Keratinocyte (primary cell): Measurements from ENCODE around the gene HSH2D. TPM values are rescaled to one million over a fixed set of nuclear protein-coding genes. Genes with fewer than 3 reads are reported as not detected.

Source experiments
- DNase-seq: peaks from one replicate; pipeline ENCODE4 v3.0.0-alpha.2; 2011; ENCODE audit warnings: low read depth, missing footprints, low spot score
- FAIRE-seq: peaks from 2 replicates; lab custom pipeline; 2011; peaks lifted over from hg19 to GRCh38; lab: Jason Lieb, UNC
- H2AFZ ChIP-seq: 2 replicates; pipeline ENCODE4 v1.6.0; 2012; ENCODE audit warnings: low read length, control low read depth, inconsistent platforms; ENCODE audit not compliant: control insufficient read depth
- H3K27ac ChIP-seq: 2 replicates; pipeline ENCODE4 v1.5.1; 2011; ENCODE audit warnings: low read length; ENCODE audit not compliant: control insufficient read depth, insufficient read depth
- H3K27me3 ChIP-seq: 3 replicates; pipeline ENCODE4 v1.6.0; 2011; ENCODE audit warnings: low read length; ENCODE audit not compliant: control insufficient read depth, insufficient read depth; ENCODE audit errors: extremely low read depth
- H3K36me3 ChIP-seq, 2 experiments: 2 replicates in 1 of 2; 3 replicates in 1 of 2; pipeline ENCODE4 v1.5.1; 2011; ENCODE audit warnings: low read length in 2 of 2, mild to moderate bottlenecking in 1 of 2; ENCODE audit not compliant: control insufficient read depth in 2 of 2, insufficient read depth in 2 of 2; ENCODE audit errors: extremely low read depth in 1 of 2
- H3K4me1 ChIP-seq: 3 replicates; pipeline ENCODE4 v1.5.1; 2011; ENCODE audit warnings: low read length; ENCODE audit not compliant: control insufficient read depth, insufficient read depth; ENCODE audit errors: extremely low read depth
- H3K4me2 ChIP-seq: 3 replicates; pipeline ENCODE4 v1.6.0; 2011; ENCODE audit warnings: low read depth, low read length; ENCODE audit not compliant: control insufficient read depth, insufficient read depth; ENCODE audit errors: extremely low read depth
- H3K4me3 ChIP-seq, 3 experiments: fragments of 200-600 bp in 1 of 3; sonication (generic) in 1 of 3; 2 replicates in 2 of 3; 3 replicates in 1 of 3; pipeline ENCODE4 v1.5.1; 2011 to 2016; ENCODE audit warnings: low read length in 3 of 3, mild to moderate bottlenecking in 3 of 3, control low read depth in 2 of 3, inconsistent platforms in 1 of 3, low read depth in 1 of 3, mixed read lengths in 1 of 3, mixed run types in 1 of 3, moderate library complexity in 1 of 3; ENCODE audit not compliant: control insufficient read depth in 2 of 3, insufficient read depth in 2 of 3; ENCODE audit errors: extremely low read depth in 1 of 3
- H3K79me2 ChIP-seq: 2 replicates; pipeline ENCODE4 v1.6.0; 2012; ENCODE audit warnings: low read length; ENCODE audit not compliant: control insufficient read depth, insufficient read depth
- H3K9ac ChIP-seq: 3 replicates; pipeline ENCODE4 v1.6.0; 2011; ENCODE audit warnings: low read length; ENCODE audit not compliant: control insufficient read depth, insufficient read depth; ENCODE audit errors: extremely low read depth
- H3K9me1 ChIP-seq: 3 replicates; pipeline ENCODE4 v1.6.0; 2011; ENCODE audit warnings: low read length; ENCODE audit not compliant: control insufficient read depth, insufficient read depth; ENCODE audit errors: extremely low read depth
- H3K9me3 ChIP-seq: 2 replicates; pipeline ENCODE4 v1.5.1; 2012; ENCODE audit warnings: low read depth, low read length; ENCODE audit not compliant: control insufficient read depth
- H4K20me1 ChIP-seq: 3 replicates; pipeline ENCODE4 v1.6.0; 2011; ENCODE audit warnings: low read length; ENCODE audit not compliant: control insufficient read depth, insufficient read depth; ENCODE audit errors: extremely low read depth
- EZH2 ChIP-seq: IDR thresholded peaks from one replicate; pipeline ENCODE4 v1.6.1; 2012; ENCODE audit warnings: inconsistent platforms, mild to moderate bottlenecking, low read length, moderate library complexity
- dilution Hi-C: fragments of 300-500 bp; cut with MboI; formaldehyde crosslinking; loops from one replicate; pipeline ENCODE4 v1.7.0; 2020; ENCODE audit warnings: low sequenced_read_pairs; ENCODE audit not compliant: extremely low pct_ligation_motif_present
- polyA plus RNA-seq, 5 experiments: library from polyadenylated mRNA; depleted of rRNA in 3 of 5; stranded (reverse) in 3 of 5; stranded (forward) in 1 of 5; unstranded in 1 of 5; fragments of >200 nt; gene quantifications; 1 replicate in 1 of 5; 2 replicates in 3 of 5; 3 replicates in 1 of 5; pipeline versions ENCODE4 v1.2.1 to v1.2.3, GENCODE V29; 2011 to 2012; ENCODE audit warnings: missing spikeins in 2 of 5, low read depth in 1 of 5, low replicate concordance in 1 of 5
- TF ChIP-seq, protein P1 (sequence below), 3 experiments: IDR thresholded peaks in 1 of 3; conservative IDR thresholded peaks in 1 of 3; optimal IDR thresholded peaks in 1 of 3; 2 replicates in 2 of 3; 3 replicates in 1 of 3; pipeline versions ENCODE3 to v1.5.1; 2011; ENCODE audit warnings: low read length in 3 of 3, mild to moderate bottlenecking in 3 of 3, moderate library complexity in 2 of 3, control low read depth in 1 of 3, inconsistent platforms in 1 of 3; ENCODE audit not compliant: insufficient read depth in 2 of 3; ENCODE audit errors: extremely low read depth in 1 of 3

HSH2D gene
- polyA plus RNA-seq, 1 donor (not counting 4 experiments of a cell fraction or from before 2014, with no cell fraction given), result 1.1 TPM

DNA sequence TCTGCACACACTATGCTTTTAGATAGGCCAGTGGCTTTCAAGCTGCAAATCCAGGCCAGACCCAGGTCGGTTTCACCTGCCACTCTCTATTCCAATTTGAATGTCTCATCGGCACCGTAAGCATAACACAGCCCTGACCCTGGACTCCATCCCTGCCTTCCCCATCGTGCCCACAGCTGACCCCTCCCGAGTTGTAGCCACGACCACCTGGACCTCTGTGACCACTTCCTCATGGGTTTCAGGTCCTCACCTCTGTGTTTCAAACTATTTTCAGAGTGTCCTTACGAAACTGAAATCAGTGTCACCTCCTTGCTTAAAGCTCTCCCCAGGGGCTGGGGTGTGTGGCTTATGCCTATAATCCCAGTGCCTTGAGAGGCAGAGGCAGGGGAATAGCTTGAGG is 9.0 kb upstream of the HSH2D start:
- DNase-seq (no peak), FAIRE-seq (no peak)
- Histone ChIP-seq H4K20me1 (peaks cover 4% of the 10 kb centered on the region), H3K4me2 (no peak overlapping the region), H3K4me1 (no peaks in the 10 kb centered on the region), H3K9ac (no peak overlapping the region), H3K9me1 (no peaks in the 10 kb centered on the region), H3K27me3 (no peaks in the 10 kb centered on the region), H3K4me3 (no peak overlapping the region), H3K9me3 (no peaks in the 10 kb centered on the region), H3K36me3 (peaks cover 22 to 38% of the 10 kb centered on the region in 2 experiments), H3K79me2 (no peaks in the 10 kb centered on the region), H3K27ac (no peak overlapping the region), H2AFZ (no peak overlapping the region)
- no peak for TF ChIP-seq EZH2
- TF ChIP-seq, protein P1, sequence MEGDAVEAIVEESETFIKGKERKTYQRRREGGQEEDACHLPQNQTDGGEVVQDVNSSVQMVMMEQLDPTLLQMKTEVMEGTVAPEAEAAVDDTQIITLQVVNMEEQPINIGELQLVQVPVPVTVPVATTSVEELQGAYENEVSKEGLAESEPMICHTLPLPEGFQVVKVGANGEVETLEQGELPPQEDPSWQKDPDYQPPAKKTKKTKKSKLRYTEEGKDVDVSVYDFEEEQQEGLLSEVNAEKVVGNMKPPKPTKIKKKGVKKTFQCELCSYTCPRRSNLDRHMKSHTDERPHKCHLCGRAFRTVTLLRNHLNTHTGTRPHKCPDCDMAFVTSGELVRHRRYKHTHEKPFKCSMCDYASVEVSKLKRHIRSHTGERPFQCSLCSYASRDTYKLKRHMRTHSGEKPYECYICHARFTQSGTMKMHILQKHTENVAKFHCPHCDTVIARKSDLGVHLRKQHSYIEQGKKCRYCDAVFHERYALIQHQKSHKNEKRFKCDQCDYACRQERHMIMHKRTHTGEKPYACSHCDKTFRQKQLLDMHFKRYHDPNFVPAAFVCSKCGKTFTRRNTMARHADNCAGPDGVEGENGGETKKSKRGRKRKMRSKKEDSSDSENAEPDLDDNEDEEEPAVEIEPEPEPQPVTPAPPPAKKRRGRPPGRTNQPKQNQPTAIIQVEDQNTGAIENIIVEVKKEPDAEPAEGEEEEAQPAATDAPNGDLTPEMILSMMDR (optimal IDR thresholded peaks at IDR 0.05 in 1 of 3, IDR thresholded peaks at IDR 0.05 in 1 of 3, conservative IDR thresholded peaks at IDR 0.05 in 1 of 3; ENCODE audit: extremely low read depth in 1 of 3, insufficient read depth in 2 of 3, low read length in 3 of 3), result no peak
- dilution Hi-C loops, result no loop called here

DNA sequence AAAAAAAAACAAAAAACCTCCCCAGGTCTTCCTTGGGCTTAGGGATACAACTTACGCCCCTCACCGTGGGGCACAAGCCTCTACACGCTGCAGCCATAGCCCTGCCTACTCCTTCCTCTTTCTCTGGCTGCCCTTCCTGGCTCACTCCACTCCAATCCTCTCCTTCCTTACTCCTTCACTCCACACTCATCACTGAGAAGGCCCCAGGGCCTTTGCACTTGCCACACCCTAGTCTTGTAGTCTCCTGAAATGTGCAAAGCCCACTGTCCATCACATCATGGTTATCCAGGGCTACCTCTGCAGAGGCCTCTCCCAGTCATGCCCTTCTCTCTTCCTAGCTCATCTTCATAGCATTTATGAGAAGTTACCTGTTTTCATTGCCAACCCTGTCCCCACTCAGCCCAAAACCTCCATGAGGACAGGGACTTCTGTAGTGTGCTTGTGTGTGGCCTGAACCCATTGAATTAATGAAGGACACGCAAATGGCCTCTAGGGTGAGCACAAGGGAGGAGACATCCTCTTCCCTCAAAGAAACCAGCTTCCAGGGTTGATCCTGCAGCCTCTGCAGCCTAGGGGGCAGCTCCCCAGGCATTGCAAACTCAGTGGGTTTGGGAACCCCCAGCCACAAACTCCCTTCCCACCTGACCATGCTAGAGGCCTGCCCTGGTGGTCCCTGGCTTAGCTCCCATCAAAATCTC is 7.9 kb upstream of the HSH2D start:
- no peak overlapping the region for H3K9ac ChIP-seq
- no peak for FAIRE-seq

More for the DNA sequence above, 7.9 kb upstream of the HSH2D start:
- Histone ChIP-seq H4K20me1 (peaks cover 4% of the 10 kb centered on the region), H3K27ac (no peak overlapping the region), H3K9me1 (no peaks in the 10 kb centered on the region), H3K27me3 (no peaks in the 10 kb centered on the region), H3K4me1 (no peaks in the 10 kb centered on the region), H3K4me3 (no peak overlapping the region), H3K4me2 (no peak overlapping the region), H2AFZ (no peak overlapping the region), H3K36me3 (peaks cover 16 to 33% of the 10 kb centered on the region in 2 experiments), H3K79me2 (no peaks in the 10 kb centered on the region), H3K9me3 (no peaks in the 10 kb centered on the region)
- no peak for TF ChIP-seq EZH2
- TF ChIP-seq, protein P1 (optimal IDR thresholded peaks at IDR 0.05 in 1 of 3, IDR thresholded peaks at IDR 0.05 in 1 of 3, conservative IDR thresholded peaks at IDR 0.05 in 1 of 3; ENCODE audit: extremely low read depth in 1 of 3, insufficient read depth in 2 of 3, low read length in 3 of 3), result no peak
- dilution Hi-C loops, result no loop called here
- DNase-seq, result no peak
